SK-N-SH treated with all-trans-retinoic acid at 6 μM for 48 hours (cell line): Measurements from ENCODE around the gene MUS81.

ENCODE experiments used
- ATAC-seq: fragments of 200-7000 bp; cut with Tn5 transposase; 3 replicates; pipeline ENCODE4 v1.9.1; 2020; ENCODE audit warnings: mild to moderate bottlenecking, moderate library complexity
- ARNTL ChIP-seq: fragments of 450-650 bp; formaldehyde crosslinking; IDR thresholded peaks from 2 replicates; pipeline ENCODE4 v1.5.0; 2020; ENCODE audit warnings: low read depth, mild to moderate bottlenecking, moderate library complexity, borderline replicate concordance
- BACH2 ChIP-seq: fragments of 250-450 bp; sonication (Bioruptor Pico); IDR thresholded peaks from 2 replicates; pipeline ENCODE4 v1.9.0; 2021; ENCODE audit warnings: mild to moderate bottlenecking, borderline replicate concordance
- CREB5 ChIP-seq: fragments of 250-450 bp; sonication (Bioruptor Pico); IDR thresholded peaks from 2 replicates; pipeline ENCODE4 v1.5.1; 2020; ENCODE audit warnings: low read depth, mild to moderate bottlenecking, moderate library complexity
- CSDC2 ChIP-seq: fragments of 250-450 bp; sonication (Bioruptor Pico); IDR thresholded peaks from 2 replicates; pipeline ENCODE4 v1.5.0; 2020; ENCODE audit warnings: mild to moderate bottlenecking, moderate library complexity
- CSRNP3 ChIP-seq: fragments of 250-450 bp; sonication (Bioruptor Pico); IDR thresholded peaks from 2 replicates; pipeline ENCODE4 v1.5.1; 2021; ENCODE audit warnings: mild to moderate bottlenecking, moderate library complexity
- ESRRG ChIP-seq: fragments of 250-450 bp; sonication (Bioruptor Pico); IDR thresholded peaks from 2 replicates; pipeline ENCODE4 v1.6.1; 2021; ENCODE audit warnings: mild to moderate bottlenecking
- GLIS3 ChIP-seq: fragments of 250-450 bp; sonication (Bioruptor Pico); IDR thresholded peaks from 2 replicates; pipeline ENCODE4 v1.5.0; 2020; ENCODE audit warnings: mild to moderate bottlenecking, moderate library complexity
- ISL1 ChIP-seq: fragments of 250-450 bp; sonication (Bioruptor Pico); IDR thresholded peaks from 2 replicates; pipeline ENCODE4 v2.1.2; 2022; ENCODE audit warnings: mild to moderate bottlenecking, moderate library complexity
- OSR1 ChIP-seq: fragments of 250-450 bp; sonication (Bioruptor Pico); IDR thresholded peaks from 2 replicates; pipeline ENCODE4 v1.8.0; 2022; ENCODE audit warnings: moderate library complexity, mild to moderate bottlenecking, inconsistent platforms
- POU6F1 ChIP-seq: fragments of 250-450 bp; sonication (Bioruptor Pico); IDR thresholded peaks from 2 replicates; pipeline ENCODE4 v1.8.0; 2021; ENCODE audit warnings: low read depth, mild to moderate bottlenecking, moderate library complexity, borderline replicate concordance
- PPARA ChIP-seq: fragments of 250-450 bp; sonication (Bioruptor Pico); IDR thresholded peaks from 2 replicates; pipeline ENCODE4 v1.5.0; 2020; ENCODE audit warnings: mild to moderate bottlenecking, borderline replicate concordance
- RARB ChIP-seq: fragments of 250-450 bp; sonication (Bioruptor Pico); IDR thresholded peaks from 2 replicates; pipeline ENCODE4 v1.8.0; 2021; ENCODE audit warnings: mild to moderate bottlenecking, moderate library complexity
- SNAI2 ChIP-seq: fragments of 250-450 bp; sonication (Bioruptor Pico); IDR thresholded peaks from 2 replicates; pipeline ENCODE4 v1.5.0; 2020; ENCODE audit warnings: mild to moderate bottlenecking, moderate library complexity
- TCF4 ChIP-seq: fragments of 250-450 bp; sonication (Bioruptor Pico); IDR thresholded peaks from 2 replicates; pipeline ENCODE4 v1.8.0; 2021; ENCODE audit warnings: mild to moderate bottlenecking, moderate library complexity, borderline replicate concordance
- TOX ChIP-seq: fragments of 250-450 bp; sonication (Bioruptor Pico); IDR thresholded peaks from 2 replicates; pipeline ENCODE4 v1.8.0; 2021; ENCODE audit warnings: mild to moderate bottlenecking, moderate library complexity, borderline replicate concordance
- TSHZ2 ChIP-seq: fragments of 250-450 bp; sonication (Bioruptor Pico); IDR thresholded peaks from 2 replicates; pipeline ENCODE4 v1.5.0; 2020; ENCODE audit warnings: mild to moderate bottlenecking, moderate library complexity
- ZC3H10 ChIP-seq: fragments of 250-450 bp; sonication (Bioruptor Pico); IDR thresholded peaks from 2 replicates; pipeline ENCODE4 v1.5.1; 2021; ENCODE audit warnings: mild to moderate bottlenecking, moderate library complexity
- ZFP3 ChIP-seq: fragments of 250-450 bp; sonication (Bioruptor Pico); IDR thresholded peaks from 2 replicates; pipeline ENCODE4 v1.5.0; 2020; ENCODE audit warnings: mild to moderate bottlenecking, moderate library complexity
- ZFP30 ChIP-seq: fragments of 450-650 bp; formaldehyde crosslinking; IDR thresholded peaks from 2 replicates; pipeline ENCODE4 v1.5.0; 2022; ENCODE audit warnings: mild to moderate bottlenecking, moderate library complexity
- ZNF565 ChIP-seq: fragments of 450-650 bp; formaldehyde crosslinking; conservative IDR thresholded peaks from 2 replicates; pipeline ENCODE4 v1.5.0; 2020; ENCODE audit warnings: low read depth, mild to moderate bottlenecking, moderate library complexity
- ZNF70 ChIP-seq: fragments of 450-650 bp; formaldehyde crosslinking; IDR thresholded peaks from 2 replicates; pipeline ENCODE4 v1.5.0; 2020; ENCODE audit warnings: mild to moderate bottlenecking, moderate library complexity
- ZNF8 ChIP-seq: fragments of 450-650 bp; formaldehyde crosslinking; IDR thresholded peaks from 2 replicates; pipeline ENCODE4 v1.5.0; 2020; ENCODE audit warnings: mild to moderate bottlenecking, moderate library complexity

The MUS81 gene

GRCh38 chr11:65903068-65903481 lies 42.8 kb downstream of the MUS81 start:
- TF ChIP-seq ZFP30 (CRISPR knock-in tag) (no peak), ZC3H10 (CRISPR knock-in tag) (no peak), PPARA (CRISPR knock-in tag) (no peak), CREB5 (CRISPR knock-in tag) (no peak), TOX (CRISPR knock-in tag) (no peak), POU6F1 (CRISPR knock-in tag) (no peak), ESRRG (CRISPR knock-in tag) (no peak), ZNF565 (CRISPR knock-in tag) (no peak)
- ATAC-seq, result peak; percentile 41

DNA sequence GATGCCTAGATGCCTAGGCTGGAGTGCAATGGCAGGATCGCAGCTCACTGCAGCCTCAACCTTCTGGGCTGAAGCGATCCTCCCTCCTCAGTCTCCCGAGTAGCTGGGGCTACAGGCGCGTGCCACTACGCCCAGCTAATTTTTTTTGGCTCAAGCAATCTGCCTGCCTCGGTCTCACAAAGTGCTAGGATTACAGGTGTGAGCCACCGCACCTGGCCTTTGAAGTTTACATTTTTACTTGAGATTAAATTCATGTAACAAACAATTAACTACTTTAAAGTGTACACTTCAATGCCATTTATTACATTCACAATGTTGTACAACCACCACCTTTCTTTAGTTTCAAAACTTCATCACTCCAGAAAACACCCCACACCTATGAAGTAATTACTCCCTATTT lies 43.5 kb downstream of the MUS81 start:
- TF ChIP-seq CSRNP3 (CRISPR knock-in tag) (no peak), TCF4 (CRISPR knock-in tag) (no peak), TOX (CRISPR knock-in tag) (no peak), ZNF8 (CRISPR knock-in tag) (no peak), ZNF565 (CRISPR knock-in tag) (no peak), ARNTL (no peak), SNAI2 (no peak), ZFP3 (CRISPR knock-in tag) (no peak), BACH2 (CRISPR knock-in tag) (no peak), ISL1 (CRISPR knock-in tag) (no peak), OSR1 (no peak), ESRRG (CRISPR knock-in tag) (no peak), POU6F1 (CRISPR knock-in tag) (no peak), TSHZ2 (CRISPR knock-in tag) (no peak)
- no peak for ATAC-seq

- no peak for ATAC-seq
- TF ChIP-seq PPARA (CRISPR knock-in tag) (no peak), TCF4 (CRISPR knock-in tag) (no peak), ARNTL (no peak), POU6F1 (CRISPR knock-in tag) (no peak), OSR1 (no peak), ZNF8 (CRISPR knock-in tag) (no peak), RARB (no peak), ESRRG (CRISPR knock-in tag) (no peak), GLIS3 (CRISPR knock-in tag) (no peak), ZFP3 (CRISPR knock-in tag) (no peak), CSDC2 (CRISPR knock-in tag) (no peak), ZNF70 (no peak), ZNF565 (CRISPR knock-in tag) (no peak), TSHZ2 (CRISPR knock-in tag) (no peak), ZC3H10 (CRISPR knock-in tag) (no peak), TOX (CRISPR knock-in tag) (no peak)
Observed at GRCh38 chr11:65906602-65907001, 46.4 kb downstream of the MUS81 start.
